ENCODE results near the gene HRCT1.

Gene HRCT1

DNA sequence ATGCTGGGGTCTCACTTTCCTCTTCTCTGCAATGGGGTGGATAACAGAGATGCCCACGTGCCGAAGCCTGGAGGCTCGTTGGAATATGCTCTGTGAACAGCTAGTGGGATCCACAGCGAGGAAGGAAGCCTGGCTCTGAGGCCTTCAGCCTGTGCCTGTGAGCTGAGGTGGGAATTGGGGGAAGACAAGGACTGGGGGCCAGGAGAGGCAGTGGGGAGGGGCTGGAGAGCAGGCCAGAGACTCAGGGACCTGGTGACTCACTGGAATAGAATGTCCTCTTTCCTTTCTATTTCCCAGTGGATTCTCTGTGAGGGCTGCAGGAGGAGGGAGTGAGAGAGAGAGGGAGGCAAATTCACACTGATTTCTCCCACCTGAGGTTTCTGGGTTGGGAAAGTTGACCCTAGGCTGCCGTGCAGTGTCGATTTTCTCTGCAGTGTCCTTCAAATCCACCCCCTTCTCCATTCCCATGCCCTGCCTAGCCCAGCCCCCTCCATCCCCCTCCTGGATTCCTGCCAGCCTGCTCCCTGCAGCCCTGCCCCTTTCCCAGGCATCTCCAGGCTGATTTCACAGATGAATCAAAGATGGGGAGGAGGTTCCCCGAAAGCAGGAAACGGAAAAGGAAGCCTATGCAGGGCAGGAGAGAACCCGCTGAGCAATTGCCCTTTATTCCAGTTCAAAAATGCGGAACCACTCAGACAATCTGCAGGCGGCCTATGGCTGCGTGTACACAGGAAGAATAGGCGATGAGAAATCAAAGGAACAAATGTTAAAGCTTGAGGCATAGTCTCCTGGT is 1.9 kb downstream of the HRCT1 start:
- no peak overlapping the region for H3K9ac ChIP-seq (ENCODE audit: low read depth, low read length, poor library complexity, severe bottlenecking)
- no peaks in the 10 kb centered on the region for H4K20me1 ChIP-seq (ENCODE audit: insufficient read depth, low read length, poor library complexity, severe bottlenecking)
- H3K4me3 ChIP-seq (ENCODE audit: low read length, poor library complexity, severe bottlenecking): no peak overlapping the region
- H3K4me2 ChIP-seq (ENCODE audit: low read depth, low read length, poor library complexity, severe bottlenecking): no peak overlapping the region
- TF ChIP-seq, protein P1, sequence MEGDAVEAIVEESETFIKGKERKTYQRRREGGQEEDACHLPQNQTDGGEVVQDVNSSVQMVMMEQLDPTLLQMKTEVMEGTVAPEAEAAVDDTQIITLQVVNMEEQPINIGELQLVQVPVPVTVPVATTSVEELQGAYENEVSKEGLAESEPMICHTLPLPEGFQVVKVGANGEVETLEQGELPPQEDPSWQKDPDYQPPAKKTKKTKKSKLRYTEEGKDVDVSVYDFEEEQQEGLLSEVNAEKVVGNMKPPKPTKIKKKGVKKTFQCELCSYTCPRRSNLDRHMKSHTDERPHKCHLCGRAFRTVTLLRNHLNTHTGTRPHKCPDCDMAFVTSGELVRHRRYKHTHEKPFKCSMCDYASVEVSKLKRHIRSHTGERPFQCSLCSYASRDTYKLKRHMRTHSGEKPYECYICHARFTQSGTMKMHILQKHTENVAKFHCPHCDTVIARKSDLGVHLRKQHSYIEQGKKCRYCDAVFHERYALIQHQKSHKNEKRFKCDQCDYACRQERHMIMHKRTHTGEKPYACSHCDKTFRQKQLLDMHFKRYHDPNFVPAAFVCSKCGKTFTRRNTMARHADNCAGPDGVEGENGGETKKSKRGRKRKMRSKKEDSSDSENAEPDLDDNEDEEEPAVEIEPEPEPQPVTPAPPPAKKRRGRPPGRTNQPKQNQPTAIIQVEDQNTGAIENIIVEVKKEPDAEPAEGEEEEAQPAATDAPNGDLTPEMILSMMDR (conservative IDR thresholded peaks at IDR 0.05; ENCODE audit: low read length): no peak
- TF ChIP-seq EZH2phosphoT487 (IDR thresholded peaks at IDR 0.05; ENCODE audit: borderline replicate concordance): no peak
- peaks cover 7% of the 10 kb centered on the region for H3F3A ChIP-seq (ENCODE audit: low read depth)
- peaks cover 20% of the 10 kb centered on the region for H3K4me1 ChIP-seq (ENCODE audit: insufficient read depth, low read length, poor library complexity, severe bottlenecking)
- H3K79me2 ChIP-seq (ENCODE audit: insufficient read depth, low read length): no peaks in the 10 kb centered on the region
- H3K9me3 ChIP-seq (ENCODE audit: insufficient read depth, low read depth, low read length): no peaks in the 10 kb centered on the region
- no peaks in the 10 kb centered on the region for H3K36me3 ChIP-seq (ENCODE audit: insufficient read depth, low read length)
- no peak overlapping the region for H2AFZ ChIP-seq (ENCODE audit: low read length)
- no peaks in the 10 kb centered on the region for H3K9me2 ChIP-seq (replicated peaks; ENCODE audit: low read depth, low read length)
- H3K27me3 ChIP-seq (ENCODE audit: insufficient read depth, low read length, poor library complexity, severe bottlenecking): no peaks in the 10 kb centered on the region

DNA sequence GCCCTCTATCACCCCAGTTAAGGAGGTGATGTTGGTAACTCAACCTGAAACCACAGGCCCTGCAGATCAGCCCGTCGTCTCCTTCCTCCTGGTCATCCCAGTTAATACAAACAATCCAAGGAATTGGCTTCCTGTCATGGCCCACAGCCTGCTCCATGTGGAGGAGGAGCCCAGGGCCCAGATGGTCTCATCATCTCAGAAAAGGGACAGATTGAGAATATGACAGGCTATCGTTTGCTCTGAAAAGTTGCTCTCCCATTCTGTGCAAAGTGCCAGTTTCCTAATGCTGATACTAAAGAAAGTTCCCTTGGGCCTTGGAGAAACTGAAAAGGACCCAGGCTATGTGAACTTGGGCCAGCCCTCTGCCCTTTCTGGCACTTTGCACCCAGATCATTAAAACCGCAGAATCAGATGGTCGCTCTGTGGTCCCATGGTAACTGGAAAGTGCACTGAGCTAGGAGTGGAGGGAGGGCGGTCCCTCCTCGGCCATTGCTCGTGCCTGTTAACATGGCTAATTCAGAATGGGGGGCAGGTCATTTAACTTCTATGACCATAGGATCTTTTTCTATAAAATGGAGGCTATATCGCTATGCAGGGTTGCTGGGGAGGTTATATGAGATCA is 2.6 kb downstream of the HRCT1 start:
- TF ChIP-seq EZH2phosphoT487 (IDR thresholded peaks at IDR 0.05; ENCODE audit: borderline replicate concordance): no peak
- TF ChIP-seq, protein P1 (conservative IDR thresholded peaks at IDR 0.05; ENCODE audit: low read length): no peak
- Histone ChIP-seq H2AFZ (ENCODE audit: low read length) (no peak overlapping the region), H4K20me1 (ENCODE audit: insufficient read depth, low read length, poor library complexity, severe bottlenecking) (no peaks in the 10 kb centered on the region), H3K79me2 (ENCODE audit: insufficient read depth, low read length) (no peaks in the 10 kb centered on the region), H3K9ac (ENCODE audit: low read depth, low read length, poor library complexity, severe bottlenecking) (no peak overlapping the region), H3K4me2 (ENCODE audit: low read depth, low read length, poor library complexity, severe bottlenecking) (no peak overlapping the region), H3F3A (ENCODE audit: low read depth) (peaks cover 7% of the 10 kb centered on the region), H3K9me2 (replicated peaks; ENCODE audit: low read depth, low read length) (no peaks in the 10 kb centered on the region), H3K36me3 (ENCODE audit: insufficient read depth, low read length) (no peaks in the 10 kb centered on the region), H3K4me3 (ENCODE audit: low read length, poor library complexity, severe bottlenecking) (no peak overlapping the region), H3K4me1 (ENCODE audit: insufficient read depth, low read length, poor library complexity, severe bottlenecking) (peaks cover 20% of the 10 kb centered on the region), H3K27me3 (ENCODE audit: insufficient read depth, low read length, poor library complexity, severe bottlenecking) (no peaks in the 10 kb centered on the region), H3K9me3 (ENCODE audit: insufficient read depth, low read depth, low read length) (no peaks in the 10 kb centered on the region)

DNA sequence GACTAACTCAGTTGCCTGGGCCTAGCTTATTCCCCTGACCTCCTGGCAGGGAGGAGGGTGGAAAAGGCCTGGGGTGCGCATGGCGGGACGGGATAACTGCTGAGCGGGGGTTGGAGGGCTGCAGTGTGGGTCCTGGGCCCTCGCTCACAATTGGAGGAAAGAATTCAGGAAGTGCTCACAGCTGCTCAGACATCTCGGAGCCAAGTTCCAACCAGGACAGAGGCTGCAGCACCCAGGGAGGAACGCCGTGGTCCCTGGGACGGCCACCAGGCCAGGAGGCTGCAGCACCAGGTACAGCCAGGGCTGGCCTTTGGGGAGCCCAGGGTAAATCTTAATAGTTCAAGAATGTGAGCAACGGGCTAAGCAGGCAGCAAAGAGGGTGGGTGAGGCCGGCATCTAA is 3.3 kb downstream of the HRCT1 start, which contains the start of gene SPAAR:
SPAAR (plus strand) TSS at position 217 of the 400 bp plus-strand sequence. CDS start 974 bp downstream, outside the sequence.
- H3K27me3 ChIP-seq (ENCODE audit: insufficient read depth, low read length, poor library complexity, severe bottlenecking): no peaks in the 10 kb centered on the region
- no peak within 1 kb of the TSS for H3K4me2 ChIP-seq (ENCODE audit: low read depth, low read length, poor library complexity, severe bottlenecking)
- no peaks in the 10 kb centered on the region for H3K79me2 ChIP-seq (ENCODE audit: insufficient read depth, low read length)
- peaks cover 7% of the 10 kb centered on the region for H3F3A ChIP-seq (ENCODE audit: low read depth)
- H3K4me3 ChIP-seq (ENCODE audit: low read length, poor library complexity, severe bottlenecking): no peak within 1 kb of the TSS
- TF ChIP-seq, protein P1 (conservative IDR thresholded peaks at IDR 0.05; ENCODE audit: low read length): no peak
- no peaks in the 10 kb centered on the region for H3K9me2 ChIP-seq (replicated peaks; ENCODE audit: low read depth, low read length)
- H3K9ac ChIP-seq (ENCODE audit: low read depth, low read length, poor library complexity, severe bottlenecking): no peak within 1 kb of the TSS
- H2AFZ ChIP-seq (ENCODE audit: low read length): no peak within 1 kb of the TSS
- no peaks in the 10 kb centered on the region for H4K20me1 ChIP-seq (ENCODE audit: insufficient read depth, low read length, poor library complexity, severe bottlenecking)
- no peaks in the 10 kb centered on the region for H3K9me3 ChIP-seq (ENCODE audit: insufficient read depth, low read depth, low read length)
- H3K36me3 ChIP-seq (ENCODE audit: insufficient read depth, low read length): no peaks in the 10 kb centered on the region
- H3K4me1 ChIP-seq (ENCODE audit: insufficient read depth, low read length, poor library complexity, severe bottlenecking): peaks cover 20% of the 10 kb centered on the region
